GM03348 (cell line): ENCODE measurements around the gene DNAL4.

Experiments
- DNase-seq: peaks from one replicate; pipeline ENCODE4 v3.0.0; 2012; ENCODE audit warnings: low spot score

The DNAL4 gene

DNA sequence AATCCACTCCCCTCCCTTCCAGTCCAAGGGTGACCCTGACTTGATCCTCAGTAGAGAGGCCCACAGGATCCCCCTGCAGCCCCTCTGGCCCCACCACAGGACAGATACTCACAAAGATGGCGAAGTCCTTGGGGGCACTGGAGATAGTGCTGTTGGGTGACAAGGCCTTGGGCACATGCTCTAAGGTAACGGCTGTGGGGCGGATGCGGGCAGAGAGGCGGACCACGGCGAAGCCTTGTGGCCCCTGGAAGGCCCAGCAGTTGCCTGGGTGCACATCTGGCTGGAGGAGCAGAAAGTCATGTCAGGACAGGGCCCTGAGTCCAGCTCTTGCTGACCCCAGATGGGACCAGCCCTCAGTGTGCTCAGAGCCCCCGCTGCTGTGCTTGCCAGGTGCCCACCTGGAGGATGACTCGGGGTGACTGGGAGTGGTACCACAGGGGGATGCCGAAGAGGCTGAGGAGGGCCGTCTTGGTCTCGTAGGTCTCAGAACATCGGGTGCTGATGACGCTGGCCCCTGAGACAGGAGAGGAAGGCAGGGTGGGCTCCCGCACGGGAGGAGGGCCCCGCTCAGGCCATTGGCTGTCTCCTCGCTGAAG, 55.4 kb downstream of the DNAL4 start:
- DNase-seq, result no peak

DNA sequence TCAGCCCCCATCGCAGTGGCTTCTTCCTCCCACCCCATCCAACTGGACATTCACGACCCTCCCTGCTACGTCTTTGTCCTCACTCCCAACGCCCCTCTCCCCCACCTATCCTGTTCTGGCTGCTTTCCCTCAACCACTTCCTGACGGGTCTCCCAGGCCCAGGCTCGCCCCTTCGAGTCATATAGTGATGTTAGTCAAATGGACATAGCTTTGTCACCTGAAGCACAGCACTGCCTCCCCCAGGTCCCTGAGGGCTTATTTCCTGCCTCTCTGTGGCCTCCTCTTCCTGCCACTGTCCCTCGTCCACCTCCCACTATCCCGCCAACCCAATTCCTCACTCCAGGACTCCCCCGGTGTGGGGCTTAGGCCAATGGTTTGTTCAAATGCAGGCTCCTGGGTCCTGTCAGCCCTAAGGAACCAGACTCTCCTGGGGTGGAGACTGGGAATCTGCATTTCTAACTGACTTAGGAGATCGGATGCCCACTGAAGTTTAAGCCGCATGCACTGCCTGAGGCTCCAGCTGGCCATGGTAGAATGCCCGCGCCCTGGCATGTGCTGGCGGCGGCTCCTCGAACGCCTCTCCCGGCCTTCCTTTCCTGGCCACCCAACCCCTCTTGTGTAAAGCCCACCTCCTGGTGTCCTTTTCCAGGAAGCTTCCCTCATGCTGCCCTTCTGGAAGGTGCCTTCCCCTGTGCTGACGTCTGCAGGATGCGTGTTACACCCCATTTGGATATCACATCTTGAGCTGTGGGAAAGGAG, 56.5 kb downstream of the DNAL4 start:
- DNase-seq, result no peak

DNA sequence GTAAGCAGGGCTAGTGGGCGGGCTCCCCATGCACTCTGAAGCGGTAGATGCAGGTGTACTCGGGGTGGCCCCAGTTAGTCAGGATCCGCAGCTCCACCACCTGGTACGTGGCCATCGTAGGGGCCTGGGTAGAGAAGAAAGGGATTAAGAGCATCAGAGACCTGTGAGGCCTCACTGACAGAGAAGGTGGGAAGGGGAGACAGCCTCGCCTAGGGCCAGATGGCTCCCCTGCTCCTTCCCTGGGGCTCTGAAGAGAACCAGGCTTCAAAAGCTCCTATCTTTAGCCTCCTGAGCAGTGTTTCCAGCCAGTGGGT, 57.7 kb downstream of the DNAL4 start:
- no peak for DNase-seq

- DNase-seq, result no peak
Observed at GRCh38 chr22:38735465-38736256, 58.3 kb downstream of the DNAL4 start.

- DNase-seq, result no peak
Observed at GRCh38 chr22:38735126-38735464, 58.8 kb downstream of the DNAL4 start.

GRCh38 chr22:38734421-38735100, 59.4 kb downstream of the DNAL4 start:
- DNase-seq, result no peak

DNA sequence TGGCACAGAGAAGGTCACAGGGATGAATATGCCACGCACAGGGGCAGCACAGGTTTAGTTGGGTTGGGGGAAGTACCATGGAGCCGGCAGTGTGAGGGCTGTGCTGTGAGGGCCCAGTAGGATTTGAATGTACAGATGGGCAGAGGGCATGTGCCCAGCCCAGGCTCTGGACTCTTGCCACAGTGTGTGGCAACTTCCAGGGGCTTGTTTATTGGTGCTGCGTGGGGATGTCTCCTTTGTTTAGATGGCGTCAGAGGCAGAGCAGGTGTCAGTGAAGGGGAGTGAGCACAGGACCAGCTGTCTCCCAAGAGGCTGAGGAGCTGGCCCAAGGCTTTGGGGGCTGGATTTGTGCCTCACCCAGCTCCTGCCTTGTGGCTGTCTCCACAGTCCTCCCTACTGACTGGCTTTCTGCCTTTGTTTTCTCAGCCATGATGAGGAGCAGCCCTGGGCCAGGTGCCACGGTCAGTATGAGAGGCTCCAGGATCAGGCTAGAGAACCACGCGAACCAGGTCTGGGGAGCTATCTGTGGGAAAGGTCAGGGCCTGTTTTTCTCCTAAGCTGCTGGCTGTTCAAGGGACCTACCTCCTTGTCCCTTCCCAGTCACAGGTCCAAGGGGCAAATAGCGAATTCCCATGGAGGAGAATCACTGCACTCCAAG, 60.1 kb downstream of the DNAL4 start:
- peak; percentile 31 for DNase-seq

GRCh38 chr22:38733329-38733723, 60.6 kb downstream of the DNAL4 start:
- peak; percentile 69 for DNase-seq

GRCh38 chr22:38732251-38732815, 61.6 kb downstream of the DNAL4 start:
- DNase-seq, result no peak

DNA sequence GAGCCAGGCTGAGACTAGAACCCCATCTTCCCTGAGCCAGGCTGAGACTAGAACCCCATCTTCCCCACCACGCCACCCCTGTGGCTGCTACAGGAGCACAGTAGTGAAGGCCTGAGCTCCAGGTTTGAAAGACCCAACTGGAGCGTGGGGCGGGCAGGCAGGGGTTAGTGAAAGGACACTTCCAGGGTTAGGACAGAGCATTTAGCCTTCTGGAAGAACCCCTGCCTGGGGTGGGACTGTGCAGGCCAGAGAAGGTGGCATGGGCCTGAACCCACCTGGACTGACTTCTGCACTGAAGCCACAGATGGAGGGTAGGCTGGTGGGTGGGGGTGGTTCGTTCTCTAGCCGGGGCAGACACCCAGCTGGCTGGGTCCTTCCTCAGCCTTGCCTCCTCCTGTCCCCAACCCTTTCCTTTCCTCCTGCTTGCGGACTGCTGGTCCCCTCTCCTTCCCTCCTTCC, 62.2 kb downstream of the DNAL4 start:
- no peak for DNase-seq

GRCh38 chr22:38730411-38730871, 63.5 kb downstream of the DNAL4 start:
- no peak for DNase-seq

- DNase-seq, result no peak
Observed at GRCh38 chr22:38729946-38730345, 64.0 kb downstream of the DNAL4 start.

DNA sequence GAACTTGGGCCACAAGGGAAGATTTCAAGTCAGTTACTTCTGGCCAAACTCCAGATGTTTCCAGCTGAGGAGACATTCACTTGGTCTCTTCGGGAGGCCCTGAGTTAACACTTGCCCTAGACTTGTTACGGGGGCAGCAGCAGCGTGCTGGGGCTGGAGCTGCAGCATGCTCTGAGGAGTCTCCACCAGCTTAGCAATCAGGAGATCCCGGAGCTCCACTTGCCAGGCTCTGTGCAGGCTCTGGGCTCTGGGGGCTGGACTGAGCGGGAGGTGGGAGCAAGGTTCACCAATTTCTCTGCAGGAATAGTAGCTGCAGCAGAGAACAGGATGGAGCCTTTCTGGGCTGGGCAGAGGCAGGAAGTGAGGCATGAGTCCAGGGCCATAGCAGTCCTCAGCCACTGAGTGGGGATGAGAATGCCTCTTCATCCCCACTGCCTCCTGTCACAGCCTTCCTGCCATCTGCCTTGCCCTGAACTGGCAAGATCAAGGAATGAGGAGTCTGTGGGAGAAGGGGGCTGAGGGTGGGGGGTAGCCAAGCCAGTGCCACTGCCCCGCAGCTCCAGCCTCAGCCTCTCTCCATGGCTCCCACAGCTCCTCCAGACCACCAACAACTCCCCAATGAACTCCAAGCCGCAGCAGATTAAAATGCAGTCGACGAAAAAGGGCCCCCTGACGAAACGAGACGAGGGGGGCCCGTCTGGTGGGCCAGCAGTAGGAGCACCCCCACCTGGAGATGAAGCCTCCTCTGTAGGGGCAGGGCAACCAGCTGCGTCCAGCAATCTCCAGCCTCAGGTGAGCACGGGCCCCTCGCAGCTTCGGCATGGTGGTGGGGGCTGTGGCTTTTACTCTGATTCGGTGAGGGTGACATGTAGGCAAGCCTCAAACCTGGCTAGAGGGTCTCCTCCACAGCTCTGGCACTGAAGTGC, 64.8 kb downstream of the DNAL4 start:
- no peak for DNase-seq
